ENCODE results near the gene C1QA. TPM values are rescaled to one million over a fixed set of nuclear protein-coding genes. Genes with fewer than 3 reads are reported as not detected.

C1QA gene
- total RNA-seq, 3 donors from 2014 or later (not counting 1 experiment from before 2014, with no cell fraction given) = 0.43 to 3.9 TPM; not detected in 1

- TF ChIP-seq CTCF (IDR thresholded peaks at IDR 0.05) = no peak
- H3K27me3 Mint-ChIP-seq (ENCODE audit: low read depth in 2 of 2) = peaks cover 25 to 39% of the 10 kb centered on the region in 2 donors
- no peaks in the 10 kb centered on the region for H3K9me3 Mint-ChIP-seq
- H3K27me3 ChIP-seq (ENCODE audit: control insufficient read depth, insufficient read depth, low read length) = peaks cover 2% of the 10 kb centered on the region
- H3K27ac Mint-ChIP-seq = no peak overlapping the region
- H3K4me3 ChIP-seq (ENCODE audit: low read length) = no peak overlapping the region
- H3K4me1 Mint-ChIP-seq = no peaks in the 10 kb centered on the region
- H3K36me3 Mint-ChIP-seq = no peaks in the 10 kb centered on the region
- DNase-seq = no peak
- intact Hi-C loops (cut with micrococcal nuclease) = no loop called here
- H3K9me3 ChIP-seq (ENCODE audit: control insufficient read depth, insufficient read depth, low read length) = no peaks in the 10 kb centered on the region
- ATAC-seq = no peak
- no peak overlapping the region for H3K27ac ChIP-seq (ENCODE audit: low read length)
- H3K36me3 ChIP-seq (ENCODE audit: control insufficient read depth, insufficient read depth, low read length) = no peaks in the 10 kb centered on the region
- 45% methylated on average over 9 of the region's 9 CpGs for WGBS (ENCODE audit: insufficient coverage)
- H3K4me3 Mint-ChIP-seq = no peak overlapping the region
- no peaks in the 10 kb centered on the region for H3K4me1 ChIP-seq (ENCODE audit: control insufficient read depth, insufficient read depth, low read length)
Measured at GRCh38 chr1:22625262-22625925, 11.0 kb upstream of the C1QA start.

DNA sequence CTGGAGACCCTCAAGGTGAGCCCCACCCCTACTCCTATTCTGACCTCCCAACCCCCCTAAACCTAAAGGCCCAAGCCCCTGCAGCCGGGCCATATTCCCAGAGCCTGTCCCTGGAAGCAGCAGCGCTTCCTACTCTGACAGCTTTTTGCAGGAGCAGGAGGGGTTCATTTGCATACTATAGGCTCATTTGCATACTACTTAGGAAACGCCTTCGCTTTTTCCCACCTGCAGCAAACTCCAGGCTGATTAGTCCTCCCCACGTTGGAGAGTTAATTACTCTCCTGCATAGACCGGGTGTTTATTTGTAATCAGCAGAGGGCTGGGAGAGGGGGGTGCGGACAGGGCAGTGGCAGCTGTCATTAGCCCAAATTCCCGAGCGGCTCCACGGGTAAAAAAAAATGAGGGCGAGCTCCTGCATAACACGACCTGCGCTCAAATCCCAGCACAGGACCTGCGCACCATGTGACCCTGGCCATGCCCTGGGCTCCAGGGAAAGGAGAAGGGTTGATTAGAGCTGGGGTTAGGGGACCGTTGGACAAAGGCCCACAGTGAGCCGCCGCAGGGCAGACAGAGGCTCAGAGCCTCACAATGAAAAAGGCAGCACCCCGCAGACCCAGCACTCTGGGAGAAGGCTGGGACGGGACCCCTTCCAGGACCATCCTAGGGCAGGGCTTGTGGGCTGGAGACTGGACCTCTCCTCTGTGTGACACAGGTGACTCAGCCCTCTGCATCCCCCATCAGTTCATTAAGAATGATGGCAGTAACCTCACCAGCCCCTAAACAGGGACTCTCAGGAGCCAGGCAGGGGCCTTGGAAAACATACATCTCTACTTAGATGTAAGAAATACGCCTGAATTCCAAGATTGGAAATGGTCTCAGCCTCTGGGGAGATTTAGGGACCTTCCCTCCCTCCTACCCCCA lies 9.9 kb upstream of the C1QA start:
- no peak for TF ChIP-seq CTCF (IDR thresholded peaks at IDR 0.05)
- no peak for ATAC-seq

DNA sequence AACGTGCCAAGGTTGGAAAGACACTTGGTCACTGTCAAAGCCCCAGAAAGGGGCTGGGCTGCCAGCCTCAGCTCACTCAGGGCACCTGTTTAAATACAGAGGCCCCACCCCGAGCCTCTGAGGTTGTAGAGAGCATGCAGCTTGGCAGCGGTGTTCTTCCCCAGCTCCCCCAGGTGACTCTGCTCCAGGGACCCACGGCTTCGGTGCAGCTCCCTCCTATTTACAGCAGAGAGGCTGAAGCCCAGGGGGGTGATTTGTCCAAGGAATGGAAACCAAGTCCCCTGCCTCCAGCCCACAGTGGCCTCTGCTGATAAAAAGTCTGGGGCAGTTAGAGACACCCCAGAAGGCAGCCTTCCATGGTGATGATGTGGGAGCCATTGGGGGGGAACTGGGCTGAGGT lies 9.1 kb upstream of the C1QA start:
- Histone ChIP-seq H3K4me3 (ENCODE audit: low read length) (no peak overlapping the region), H3K36me3 (ENCODE audit: control insufficient read depth, insufficient read depth, low read length) (no peaks in the 10 kb centered on the region), H3K27ac (ENCODE audit: low read length) (no peak overlapping the region), H3K27me3 (ENCODE audit: control insufficient read depth, insufficient read depth, low read length) (peaks cover 2% of the 10 kb centered on the region), H3K9me3 (ENCODE audit: control insufficient read depth, insufficient read depth, low read length) (no peaks in the 10 kb centered on the region), H3K4me1 (ENCODE audit: control insufficient read depth, insufficient read depth, low read length) (no peaks in the 10 kb centered on the region)
- WGBS (ENCODE audit: insufficient coverage) = 61% methylated on average over 5 of the region's 5 CpGs
- Mint-ChIP-seq H3K27me3 (ENCODE audit: low read depth in 2 of 2) (peaks cover 27 to 40% of the 10 kb centered on the region in 2 donors), H3K36me3 (no peaks in the 10 kb centered on the region), H3K9me3 (no peaks in the 10 kb centered on the region), H3K4me3 (no peak overlapping the region), H3K4me1 (no peaks in the 10 kb centered on the region), H3K27ac (no peak overlapping the region)
- DNase-seq = no peak
- ATAC-seq = no peak
- no peak for TF ChIP-seq CTCF (IDR thresholded peaks at IDR 0.05)
- intact Hi-C loops (cut with micrococcal nuclease) = no loop called here

More for the DNA sequence above, 9.9 kb upstream of the C1QA start:
- no peaks in the 10 kb centered on the region for H3K4me1 Mint-ChIP-seq
- H3K27me3 ChIP-seq (ENCODE audit: control insufficient read depth, insufficient read depth, low read length) = peaks cover 2% of the 10 kb centered on the region
- H3K9me3 Mint-ChIP-seq = no peaks in the 10 kb centered on the region
- H3K27me3 Mint-ChIP-seq (ENCODE audit: low read depth in 2 of 2) = peaks cover 27 to 39% of the 10 kb centered on the region in 2 donors
- no peak overlapping the region for H3K4me3 ChIP-seq (ENCODE audit: low read length)
- no peaks in the 10 kb centered on the region for H3K4me1 ChIP-seq (ENCODE audit: control insufficient read depth, insufficient read depth, low read length)
- no peak for DNase-seq
- no peak overlapping the region for H3K27ac Mint-ChIP-seq
- no peaks in the 10 kb centered on the region for H3K36me3 Mint-ChIP-seq
- no peaks in the 10 kb centered on the region for H3K36me3 ChIP-seq (ENCODE audit: control insufficient read depth, insufficient read depth, low read length)
- H3K27ac ChIP-seq (ENCODE audit: low read length) = no peak overlapping the region
- WGBS (ENCODE audit: insufficient coverage) = 29% methylated on average over 20 of the region's 20 CpGs
- intact Hi-C loops (cut with micrococcal nuclease) = no loop called here
- H3K4me3 Mint-ChIP-seq = no peak overlapping the region
- no peaks in the 10 kb centered on the region for H3K9me3 ChIP-seq (ENCODE audit: control insufficient read depth, insufficient read depth, low read length)

Measured in natural killer cell (primary cell).